IPS-NIHi11 (cell line): ENCODE measurements around the gene YTHDC2.

Experiments
- DNase-seq: peaks from one replicate; pipeline ENCODE4 v3.0.0; 2012; ENCODE audit warnings: mixed read lengths, low spot score

Gene YTHDC2

DNA sequence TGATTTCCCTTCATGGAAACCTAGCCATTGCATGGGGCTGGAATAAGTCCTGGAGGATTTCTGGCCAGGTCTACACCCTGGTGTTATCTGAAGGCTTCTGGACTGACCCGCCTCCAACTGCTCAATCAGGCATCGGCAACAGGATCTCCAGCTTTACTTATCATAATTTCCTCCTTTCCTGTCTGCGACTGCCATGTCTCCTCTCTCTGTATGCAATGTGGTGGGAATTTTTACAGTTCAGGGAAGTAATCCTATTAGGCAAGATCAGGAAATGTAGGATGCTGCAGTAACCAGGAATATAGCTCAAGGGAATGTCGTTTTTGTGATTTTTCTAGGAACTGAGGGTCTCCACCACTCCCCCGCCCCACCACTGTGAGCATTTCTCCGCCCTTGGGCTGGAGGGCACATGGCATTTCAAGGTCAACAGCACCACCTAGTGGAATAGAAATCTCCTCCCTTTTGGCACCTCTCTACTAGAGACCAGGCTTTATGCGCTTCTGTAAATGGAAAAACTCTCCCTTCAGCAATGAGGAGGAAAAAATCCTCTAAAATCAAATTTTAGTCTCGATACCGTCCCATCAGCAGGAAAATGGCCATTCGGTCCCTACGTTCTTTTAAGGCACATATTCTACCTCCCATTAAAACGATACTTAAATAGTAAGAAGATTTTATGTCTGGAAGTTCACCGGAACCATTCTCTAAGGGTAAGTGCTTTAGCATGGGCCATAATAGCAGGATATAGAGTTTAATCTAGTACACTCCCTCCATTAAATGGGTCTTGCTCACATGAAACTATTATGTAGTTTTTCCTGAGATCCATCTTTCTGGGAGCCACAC lies 93.0 kb downstream of the YTHDC2 start:
- peak; percentile 81 for DNase-seq

DNA sequence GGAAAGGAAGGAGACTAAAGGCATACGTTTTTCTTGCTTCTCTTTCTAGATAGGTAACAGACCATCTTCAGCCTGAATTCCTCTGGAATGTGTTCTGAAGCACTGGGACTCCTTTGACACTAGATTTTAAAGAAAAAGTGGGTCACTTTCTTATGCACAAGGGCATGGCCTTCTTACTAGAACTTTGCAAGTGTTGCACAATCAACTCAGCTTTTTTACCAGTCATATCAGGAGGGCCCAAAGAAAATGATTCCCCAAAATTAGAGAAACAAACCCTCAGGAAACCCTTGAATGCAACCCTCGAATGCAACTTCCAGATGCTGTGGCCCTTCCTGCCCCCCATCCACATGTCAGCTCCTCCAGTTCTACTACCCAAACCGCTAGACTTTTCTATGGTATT lies 93.9 kb downstream of the YTHDC2 start:
- no peak for DNase-seq

DNA sequence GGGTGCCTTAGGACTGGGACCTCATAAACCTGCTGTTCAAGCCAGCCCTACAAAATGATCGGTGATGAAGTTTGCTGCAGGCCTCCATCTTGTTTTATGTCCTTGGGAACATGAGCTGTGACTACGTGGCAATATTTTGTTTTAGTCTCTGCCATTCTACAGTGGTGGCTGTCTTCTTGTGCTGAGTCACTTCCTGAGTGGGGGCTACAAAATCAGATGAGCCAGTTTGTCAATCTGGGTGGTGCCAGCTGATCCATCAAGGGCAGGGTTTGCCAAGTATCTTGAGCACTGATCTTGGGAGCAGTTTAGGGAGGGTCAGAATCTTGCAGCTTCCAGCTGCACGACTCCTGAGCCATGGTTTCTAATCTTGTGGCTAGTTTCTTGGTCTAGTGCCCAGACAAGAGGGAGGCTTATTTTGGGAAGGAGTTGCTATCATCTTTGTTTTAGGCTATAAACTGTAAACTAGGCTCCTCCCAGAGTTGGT lies 94.7 kb downstream of the YTHDC2 start:
- DNase-seq: no peak

DNA sequence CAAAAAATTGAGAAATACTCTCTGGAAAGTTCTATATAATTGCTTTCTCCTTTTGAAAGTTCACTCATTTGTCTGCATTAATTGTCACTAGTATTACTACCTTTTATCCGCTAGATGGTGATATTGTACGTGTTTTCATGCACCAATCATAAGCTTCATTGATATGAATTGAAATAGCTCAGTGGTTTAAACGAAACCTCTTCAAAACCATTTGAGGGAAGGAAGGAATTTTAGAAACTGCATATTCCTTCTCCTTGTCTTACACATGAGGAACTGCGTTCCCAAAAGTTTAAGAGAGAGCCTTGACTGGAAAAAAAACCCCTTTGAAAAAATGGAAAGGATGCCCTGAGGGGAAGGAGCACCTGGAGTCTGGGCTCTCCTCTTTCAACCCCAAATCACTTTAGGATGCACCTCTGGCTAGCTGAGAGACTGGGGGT lies 98.6 kb downstream of the YTHDC2 start:
- DNase-seq: peak; percentile 41

DNA sequence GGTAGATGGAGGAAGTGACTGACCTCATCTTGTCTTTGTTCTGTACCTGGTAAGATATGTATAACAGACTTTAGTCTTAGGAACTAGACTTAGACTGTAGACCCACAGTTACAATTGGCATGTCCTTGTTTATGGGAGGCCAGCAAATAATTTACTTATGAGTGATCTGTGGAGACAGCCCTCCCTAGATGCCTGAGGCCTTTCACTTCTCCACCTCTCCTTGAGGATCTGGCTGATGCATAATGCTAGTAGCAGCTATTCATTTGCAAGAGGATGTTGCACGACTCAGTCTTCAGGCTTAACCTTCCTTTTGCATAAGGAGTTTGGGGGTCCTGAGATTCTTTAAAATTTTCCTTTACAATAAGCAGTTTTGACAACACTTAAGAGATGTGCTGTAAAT lies 100.7 kb downstream of the YTHDC2 start:
- no peak for DNase-seq

DNA sequence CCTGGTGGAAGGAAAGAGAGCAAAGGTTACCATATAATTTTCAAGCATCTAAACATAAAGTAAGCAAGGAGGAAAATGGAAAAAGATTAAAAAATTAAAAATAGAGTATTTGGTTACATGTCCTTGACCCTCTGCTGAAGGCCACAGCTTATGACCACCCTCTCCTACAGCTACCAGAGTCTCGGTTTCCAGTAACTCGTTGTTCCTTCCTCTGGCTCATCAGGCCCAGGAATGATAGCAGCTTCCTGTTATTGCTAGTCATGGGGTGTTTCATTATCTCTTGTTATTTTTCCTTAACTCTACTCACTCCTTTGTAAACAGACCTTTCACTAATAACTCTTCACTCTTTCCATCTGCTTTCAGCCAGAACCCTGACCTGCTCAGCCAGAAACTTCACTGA lies 102.2 kb downstream of the YTHDC2 start:
- DNase-seq: no peak

DNA sequence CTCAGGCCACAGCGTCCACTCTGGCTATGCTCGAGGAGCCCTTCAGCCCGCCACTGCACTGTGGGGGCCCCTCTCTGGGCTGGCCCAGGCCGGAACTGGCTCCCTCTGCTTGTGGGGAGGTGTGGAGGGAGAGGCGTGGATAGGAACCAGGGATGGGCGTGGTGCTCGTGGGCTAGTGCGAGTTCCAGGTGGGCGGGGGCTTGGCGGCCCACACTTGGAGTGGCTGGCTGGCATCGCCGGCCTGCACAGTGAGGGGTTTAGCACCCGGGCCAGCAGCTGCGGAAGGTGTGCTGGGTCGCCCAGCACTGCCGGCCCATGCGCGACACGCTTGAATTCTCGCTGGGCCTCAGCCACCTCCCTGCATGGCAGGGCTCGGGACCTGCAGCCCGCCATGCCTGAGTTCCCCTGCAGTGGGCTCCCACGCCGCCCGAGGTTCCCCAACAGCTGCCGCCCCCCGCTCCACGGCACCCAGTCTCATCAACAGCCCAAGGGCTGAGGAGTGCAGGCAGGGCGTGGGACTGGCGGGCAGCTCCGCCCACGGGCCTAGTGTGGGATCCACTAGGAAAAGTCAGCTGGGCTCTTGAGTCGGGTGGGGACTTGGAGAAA lies 103.8 kb downstream of the YTHDC2 start:
- no peak for DNase-seq

GRCh38 chr5:113632996-113633395 lies 119.5 kb downstream of the YTHDC2 start:
- DNase-seq: no peak

- DNase-seq: no peak
Measured at GRCh38 chr5:113634957-113635356, 121.5 kb downstream of the YTHDC2 start.

GRCh38 chr5:113641715-113642114 lies 128.2 kb downstream of the YTHDC2 start:
- no peak for DNase-seq
